Fibroblast of lung (primary cell): ENCODE data around the gene SAPCD1. TPM values are rescaled to one million over a fixed set of nuclear protein-coding genes. Genes with fewer than 3 reads are reported as not detected.

Experiments used
- DNase-seq, 2 donors: peaks; one replicate each; pipeline versions ENCODE4 v3.0.0 to v3.0.0-alpha.2; 2010; ENCODE audit warnings: low read depth in 2 of 2
- H2AFZ ChIP-seq: 2 replicates; pipeline ENCODE4 v1.5.1; 2012; ENCODE audit warnings: low read length, control low read depth, inconsistent platforms
- H3K27ac ChIP-seq: 2 replicates; pipeline ENCODE4 v1.5.1; 2011; ENCODE audit warnings: low read length, control low read depth; ENCODE audit not compliant: insufficient read depth
- H3K27me3 ChIP-seq: 2 replicates; pipeline ENCODE4 v1.5.1; 2011; ENCODE audit warnings: mild to moderate bottlenecking, low read length; ENCODE audit not compliant: control insufficient read depth, insufficient read depth
- H3K36me3 ChIP-seq: 2 replicates; pipeline ENCODE4 v1.5.1; 2011; ENCODE audit warnings: low read length; ENCODE audit not compliant: control insufficient read depth, insufficient read depth
- H3K4me1 ChIP-seq: 2 replicates; pipeline ENCODE4 v1.5.1; 2011; ENCODE audit warnings: low read length; ENCODE audit not compliant: control insufficient read depth, insufficient read depth; ENCODE audit errors: extremely low read depth
- H3K4me2 ChIP-seq: 2 replicates; pipeline ENCODE4 v1.5.1; 2011; ENCODE audit warnings: low read length, control low read depth; ENCODE audit not compliant: insufficient read depth; ENCODE audit errors: extremely low read depth
- H3K4me3 ChIP-seq, 4 experiments: fragments of 200-600 bp in 1 of 4; sonication (generic) in 1 of 4; replicated peaks in 1 of 4; 2 replicates each; pipeline ENCODE4 v1.5.1; 2011 to 2016; ENCODE audit warnings: low read length in 4 of 4, low read depth in 3 of 4, mild to moderate bottlenecking in 3 of 4, control low read depth in 2 of 4, inconsistent platforms in 1 of 4, mixed read lengths in 1 of 4; ENCODE audit not compliant: insufficient read depth in 1 of 4; ENCODE audit errors: control extremely low read depth in 1 of 4
- H3K79me2 ChIP-seq: 2 replicates; pipeline ENCODE4 v1.5.1; 2012; ENCODE audit warnings: mild to moderate bottlenecking, low read length, inconsistent platforms; ENCODE audit not compliant: control insufficient read depth, insufficient read depth
- H3K9ac ChIP-seq: 2 replicates; pipeline ENCODE4 v1.5.1; 2011; ENCODE audit warnings: mild to moderate bottlenecking, low read length, control low read depth; ENCODE audit not compliant: insufficient read depth
- H3K9me3 ChIP-seq: 2 replicates; pipeline ENCODE4 v1.5.1; 2012; ENCODE audit warnings: low read depth, low read length; ENCODE audit not compliant: control insufficient read depth, insufficient read depth
- H4K20me1 ChIP-seq: 2 replicates; pipeline ENCODE4 v1.5.1; 2011; ENCODE audit warnings: low read length; ENCODE audit not compliant: control insufficient read depth, insufficient read depth; ENCODE audit errors: extremely low read depth
- EZH2 ChIP-seq: IDR thresholded peaks from 2 replicates; pipeline ENCODE4 v1.5.1; 2012; ENCODE audit warnings: low read length, control low read depth, mild to moderate bottlenecking; ENCODE audit errors: missing control alignments
- polyA plus RNA-seq, 2 donors: library from polyadenylated mRNA; depleted of rRNA in 1 of 2; stranded (reverse) in 1 of 2; unstranded in 1 of 2; fragments of >200 nt; gene quantifications; 2 replicates each; pipeline ENCODE4 v1.2.1, GENCODE V29; 2011 to 2012; ENCODE audit warnings: missing spikeins in 1 of 2
- total RNA-seq: library from RNA; depleted of rRNA; stranded (reverse); fragments of >200 nt; gene quantifications from 2 replicates; pipeline ENCODE4 v1.2.1, GENCODE V29; 2014
- TF ChIP-seq, protein P1 (sequence below), 2 donors: IDR thresholded peaks in 1 of 2; conservative IDR thresholded peaks in 1 of 2; 1 replicate in 1 of 2; 2 replicates in 1 of 2; pipeline ENCODE4 v1.5.1; 2011 to 2012; ENCODE audit warnings: low read length in 2 of 2, control low read depth in 1 of 2, inconsistent platforms in 1 of 2, low read depth in 1 of 2, mild to moderate bottlenecking in 1 of 2

Gene SAPCD1
- total and polyA plus RNA-seq, 2 donors (not counting 1 experiment from before 2014, with no cell fraction given) = 0.50 to 1.3 TPM

DNA sequence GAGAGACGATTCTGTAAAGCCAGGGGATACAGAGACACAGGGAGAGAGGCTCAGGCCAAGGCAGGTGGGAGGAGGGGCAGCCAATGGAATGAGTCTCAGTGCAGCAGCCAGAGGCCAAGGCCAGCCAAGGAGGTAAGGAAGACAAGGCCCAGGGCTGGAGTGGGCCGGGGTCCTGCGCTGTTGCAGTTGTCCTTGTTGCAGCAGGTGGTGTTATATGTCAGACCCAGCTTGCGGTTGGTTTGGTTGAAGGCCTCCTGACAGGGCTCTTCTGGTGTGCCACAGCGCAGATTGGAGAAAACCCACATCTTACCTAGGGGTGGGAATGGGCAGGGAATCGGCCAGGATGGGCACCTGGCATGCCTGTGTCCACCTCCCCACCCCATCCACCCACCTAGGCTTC is 43.5 kb upstream of the SAPCD1 start:
- Histone ChIP-seq H3K4me2 (no peak overlapping the region), H3K4me3 (no peak overlapping the region), H2AFZ (no peak overlapping the region), H3K4me1 (no peaks in the 10 kb centered on the region), H3K79me2 (no peaks in the 10 kb centered on the region), H3K27me3 (peaks cover 6% of the 10 kb centered on the region), H3K36me3 (no peaks in the 10 kb centered on the region), H4K20me1 (no peaks in the 10 kb centered on the region), H3K27ac (no peak overlapping the region), H3K9ac (no peak overlapping the region), H3K9me3 (no peaks in the 10 kb centered on the region)
- DNase-seq = no peak
- no peak for TF ChIP-seq EZH2
- TF ChIP-seq, protein P1, sequence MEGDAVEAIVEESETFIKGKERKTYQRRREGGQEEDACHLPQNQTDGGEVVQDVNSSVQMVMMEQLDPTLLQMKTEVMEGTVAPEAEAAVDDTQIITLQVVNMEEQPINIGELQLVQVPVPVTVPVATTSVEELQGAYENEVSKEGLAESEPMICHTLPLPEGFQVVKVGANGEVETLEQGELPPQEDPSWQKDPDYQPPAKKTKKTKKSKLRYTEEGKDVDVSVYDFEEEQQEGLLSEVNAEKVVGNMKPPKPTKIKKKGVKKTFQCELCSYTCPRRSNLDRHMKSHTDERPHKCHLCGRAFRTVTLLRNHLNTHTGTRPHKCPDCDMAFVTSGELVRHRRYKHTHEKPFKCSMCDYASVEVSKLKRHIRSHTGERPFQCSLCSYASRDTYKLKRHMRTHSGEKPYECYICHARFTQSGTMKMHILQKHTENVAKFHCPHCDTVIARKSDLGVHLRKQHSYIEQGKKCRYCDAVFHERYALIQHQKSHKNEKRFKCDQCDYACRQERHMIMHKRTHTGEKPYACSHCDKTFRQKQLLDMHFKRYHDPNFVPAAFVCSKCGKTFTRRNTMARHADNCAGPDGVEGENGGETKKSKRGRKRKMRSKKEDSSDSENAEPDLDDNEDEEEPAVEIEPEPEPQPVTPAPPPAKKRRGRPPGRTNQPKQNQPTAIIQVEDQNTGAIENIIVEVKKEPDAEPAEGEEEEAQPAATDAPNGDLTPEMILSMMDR (conservative IDR thresholded peaks at IDR 0.05 in 1 of 2, IDR thresholded peaks at IDR 0.05 in 1 of 2; ENCODE audit: low read depth in 1 of 2, low read length in 2 of 2) = no peak

DNA sequence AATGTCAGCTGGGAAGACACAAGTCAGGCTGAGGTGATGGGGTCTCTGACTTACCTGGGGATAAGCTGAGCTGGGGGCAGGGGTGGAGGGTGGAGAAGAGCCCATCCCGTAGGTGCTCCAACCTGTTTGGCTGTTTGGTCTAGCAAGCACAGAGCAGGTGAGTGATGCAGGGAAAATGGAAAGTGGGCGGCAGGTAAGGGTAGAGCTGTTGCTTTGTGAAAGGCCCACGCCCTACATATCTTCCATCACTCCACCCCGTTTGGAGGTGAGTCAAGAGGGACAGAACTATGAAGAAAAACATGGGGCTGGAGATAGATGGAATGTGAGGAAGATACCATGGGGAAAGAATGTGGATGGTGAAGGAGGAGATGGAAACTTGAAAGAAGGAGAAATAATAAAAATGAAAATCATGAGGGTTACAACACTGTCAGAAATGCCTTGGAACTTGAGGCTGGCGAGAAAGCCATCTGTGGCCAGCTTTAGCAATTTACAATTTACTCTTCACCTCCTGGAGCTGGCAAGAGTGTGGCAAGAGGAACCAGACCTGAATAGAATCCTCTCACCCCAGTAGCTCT is 42.2 kb upstream of the SAPCD1 start:
- Histone ChIP-seq H3K4me3 (no peak overlapping the region), H3K4me2 (no peak overlapping the region), H2AFZ (no peak overlapping the region), H3K36me3 (no peaks in the 10 kb centered on the region), H4K20me1 (no peaks in the 10 kb centered on the region), H3K4me1 (no peaks in the 10 kb centered on the region), H3K27ac (no peak overlapping the region), H3K9me3 (no peaks in the 10 kb centered on the region), H3K79me2 (no peaks in the 10 kb centered on the region), H3K27me3 (peaks cover 3% of the 10 kb centered on the region), H3K9ac (no peak overlapping the region)
- TF ChIP-seq, protein P1 (conservative IDR thresholded peaks at IDR 0.05 in 1 of 2, IDR thresholded peaks at IDR 0.05 in 1 of 2; ENCODE audit: low read depth in 1 of 2, low read length in 2 of 2) = no peak
- no peak for TF ChIP-seq EZH2
- DNase-seq = no peak

DNA sequence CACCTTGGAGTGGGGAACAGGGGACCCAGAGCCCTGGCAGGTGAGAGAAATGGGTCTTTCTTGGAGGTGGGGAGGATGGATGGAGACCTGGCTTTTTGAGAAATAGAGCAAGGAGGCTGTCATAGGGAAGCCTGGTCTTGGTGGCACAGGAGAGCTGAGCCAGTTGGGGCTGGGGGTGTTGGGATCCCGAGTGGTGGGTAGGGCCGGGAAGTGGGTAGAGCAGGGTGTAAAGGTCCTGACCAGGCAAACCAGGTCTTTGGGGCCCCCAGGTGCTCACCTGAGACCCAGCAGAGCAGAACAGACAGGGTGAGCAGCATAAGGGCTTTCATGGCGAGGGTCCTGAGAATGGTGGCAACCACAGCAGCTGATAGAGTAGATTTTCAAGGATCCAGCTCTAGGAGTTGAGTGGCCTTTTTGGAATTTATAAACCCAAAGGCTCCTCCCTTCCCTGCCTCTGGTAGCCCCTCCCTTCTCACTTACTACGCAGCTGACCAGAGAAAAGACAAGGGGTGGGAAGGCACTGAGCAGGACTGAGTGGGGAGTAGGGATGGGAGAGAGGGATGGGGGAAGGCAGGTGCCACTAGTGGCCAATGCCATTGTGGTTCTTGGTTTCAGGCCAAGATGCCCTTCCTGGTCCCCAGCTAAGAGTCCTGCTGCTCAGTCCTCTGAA is 41.0 kb upstream of the SAPCD1 start, which contains the start of gene LY6G6C:
LY6G6C (minus strand) TSS at position 396 of the 670 bp plus-strand sequence; CDS start at position 329, 67 bp downstream.
- Histone ChIP-seq H3K36me3 (no peaks in the 10 kb centered on the region), H3K27me3 (peaks cover 3% of the 10 kb centered on the region), H3K9me3 (no peaks in the 10 kb centered on the region), H2AFZ (no peak within 1 kb of the TSS), H3K4me1 (no peaks in the 10 kb centered on the region), H3K27ac (no peak within 1 kb of the TSS), H3K9ac (no peak within 1 kb of the TSS), H4K20me1 (no peaks in the 10 kb centered on the region), H3K4me2 (no peak within 1 kb of the TSS), H3K79me2 (no peaks in the 10 kb centered on the region), H3K4me3 (no peak within 1 kb of the TSS)
- TF ChIP-seq, protein P1 (conservative IDR thresholded peaks at IDR 0.05 in 1 of 2, IDR thresholded peaks at IDR 0.05 in 1 of 2; ENCODE audit: low read depth in 1 of 2, low read length in 2 of 2) = no peak
- TF ChIP-seq EZH2 = no peak
- DNase-seq = no peak
